HL-60 (cell line): Measurements from ENCODE around the gene AJUBA.

Source experiments
- DNase-seq, 2 experiments: peaks; one replicate each; pipeline ENCODE4 v3.0.0-alpha.2; 2010 to 2020; ENCODE audit warnings: low read depth in 1 of 2, low spot score in 1 of 2
- H3K27ac ChIP-seq: fragments of 250-450 bp; sonication (Bioruptor Pico); replicated peaks from 2 replicates; pipeline ENCODE4 v1.5.1; 2020; ENCODE audit warnings: mild to moderate bottlenecking, moderate library complexity
- H3K27me3 ChIP-seq: fragments of 250-450 bp; sonication (Bioruptor Pico); 2 replicates; pipeline ENCODE4 v1.5.1; 2021; ENCODE audit warnings: mild to moderate bottlenecking, moderate library complexity; ENCODE audit not compliant: insufficient read depth, poor library complexity, severe bottlenecking
- H3K4me3 ChIP-seq: replicated peaks from 2 replicates; pipeline ENCODE4 v1.5.1; 2011; ENCODE audit warnings: mild to moderate bottlenecking, control low read depth, low read length; ENCODE audit not compliant: insufficient read depth
- GABPA ChIP-seq: IDR thresholded peaks from 2 replicates; pipeline ENCODE4 v1.6.1; 2012; ENCODE audit warnings: low read depth
- POLR2AphosphoS5 ChIP-seq: IDR thresholded peaks from 2 replicates; pipeline ENCODE4 v1.6.1; 2012; ENCODE audit warnings: low read depth
- SPI1 ChIP-seq: IDR thresholded peaks from 2 replicates; pipeline ENCODE4 v1.6.1; 2012; ENCODE audit warnings: low read depth, mild to moderate bottlenecking, borderline replicate concordance
- TF ChIP-seq, protein P1 (sequence below): IDR thresholded peaks from 2 replicates; pipeline ENCODE4 v1.6.1; 2012; ENCODE audit warnings: low read depth; ENCODE audit not compliant: insufficient replicate concordance
- TF ChIP-seq, protein P2 (sequence below): IDR thresholded peaks from one replicate; pipeline ENCODE4 v1.5.1; 2011; ENCODE audit warnings: low read length, control low read depth, inconsistent platforms; ENCODE audit not compliant: insufficient read depth

The AJUBA gene

DNA sequence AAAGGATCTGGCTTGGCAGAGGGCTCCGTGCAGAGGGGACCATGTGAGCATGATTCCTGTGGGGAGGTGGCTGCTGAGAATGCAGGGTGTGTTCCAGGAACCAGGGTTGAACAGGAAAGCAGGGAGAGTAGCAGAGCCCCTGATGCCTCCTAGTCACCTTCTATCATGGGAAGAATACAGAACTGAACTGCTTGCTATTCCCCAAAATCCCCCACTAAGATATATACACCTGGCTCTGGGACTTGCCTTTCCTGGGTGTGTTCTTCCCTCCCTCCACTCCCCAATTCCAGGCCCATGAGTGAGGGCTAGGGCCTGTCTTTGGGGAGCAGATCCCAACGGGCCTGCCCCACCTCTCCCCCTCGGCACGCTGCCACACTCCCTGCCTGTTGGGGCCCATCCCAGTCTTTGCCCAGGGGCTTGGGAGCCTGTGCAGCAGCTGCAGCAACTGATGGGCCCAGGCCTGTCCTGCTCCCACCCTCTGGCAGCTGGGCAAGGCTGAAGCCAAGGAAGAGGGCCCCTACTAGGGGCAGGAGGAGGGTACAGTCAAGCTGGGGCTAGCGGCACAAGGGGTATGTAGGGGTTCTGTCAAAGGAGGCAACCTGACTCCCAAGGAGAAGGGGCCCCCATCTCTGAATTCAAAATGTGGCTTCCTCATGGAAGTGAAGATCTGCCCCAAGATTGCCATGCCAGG lies 3.2 kb downstream of the AJUBA start:
- DNase-seq: no peak
- no peak for TF ChIP-seq GABPA
- Histone ChIP-seq H3K4me3 (no peak overlapping the region), H3K27me3 (peaks cover 11% of the 10 kb centered on the region), H3K27ac (no peak overlapping the region)

DNA sequence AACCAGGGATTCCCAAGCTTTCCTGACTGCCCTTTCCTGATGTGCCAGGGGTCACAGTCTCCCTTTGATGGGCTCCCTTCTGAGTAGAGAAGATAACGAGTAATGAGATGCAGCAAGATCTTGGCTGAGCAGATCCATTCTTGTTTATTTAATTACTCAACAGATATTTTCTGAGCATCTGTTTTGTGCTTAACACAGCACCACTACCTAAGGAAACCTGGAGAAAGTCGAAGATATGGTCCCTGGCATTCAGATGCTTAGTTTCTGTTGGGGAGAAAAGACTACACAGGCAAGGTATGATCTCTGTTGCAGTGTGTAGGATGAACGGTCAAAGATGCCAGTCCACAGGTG lies 3.9 kb downstream of the AJUBA start:
- H3K27ac ChIP-seq: no peak overlapping the region
- H3K27me3 ChIP-seq: peaks cover 11% of the 10 kb centered on the region
- H3K4me3 ChIP-seq: no peak overlapping the region
- DNase-seq: no peak
- TF ChIP-seq, protein P1, sequence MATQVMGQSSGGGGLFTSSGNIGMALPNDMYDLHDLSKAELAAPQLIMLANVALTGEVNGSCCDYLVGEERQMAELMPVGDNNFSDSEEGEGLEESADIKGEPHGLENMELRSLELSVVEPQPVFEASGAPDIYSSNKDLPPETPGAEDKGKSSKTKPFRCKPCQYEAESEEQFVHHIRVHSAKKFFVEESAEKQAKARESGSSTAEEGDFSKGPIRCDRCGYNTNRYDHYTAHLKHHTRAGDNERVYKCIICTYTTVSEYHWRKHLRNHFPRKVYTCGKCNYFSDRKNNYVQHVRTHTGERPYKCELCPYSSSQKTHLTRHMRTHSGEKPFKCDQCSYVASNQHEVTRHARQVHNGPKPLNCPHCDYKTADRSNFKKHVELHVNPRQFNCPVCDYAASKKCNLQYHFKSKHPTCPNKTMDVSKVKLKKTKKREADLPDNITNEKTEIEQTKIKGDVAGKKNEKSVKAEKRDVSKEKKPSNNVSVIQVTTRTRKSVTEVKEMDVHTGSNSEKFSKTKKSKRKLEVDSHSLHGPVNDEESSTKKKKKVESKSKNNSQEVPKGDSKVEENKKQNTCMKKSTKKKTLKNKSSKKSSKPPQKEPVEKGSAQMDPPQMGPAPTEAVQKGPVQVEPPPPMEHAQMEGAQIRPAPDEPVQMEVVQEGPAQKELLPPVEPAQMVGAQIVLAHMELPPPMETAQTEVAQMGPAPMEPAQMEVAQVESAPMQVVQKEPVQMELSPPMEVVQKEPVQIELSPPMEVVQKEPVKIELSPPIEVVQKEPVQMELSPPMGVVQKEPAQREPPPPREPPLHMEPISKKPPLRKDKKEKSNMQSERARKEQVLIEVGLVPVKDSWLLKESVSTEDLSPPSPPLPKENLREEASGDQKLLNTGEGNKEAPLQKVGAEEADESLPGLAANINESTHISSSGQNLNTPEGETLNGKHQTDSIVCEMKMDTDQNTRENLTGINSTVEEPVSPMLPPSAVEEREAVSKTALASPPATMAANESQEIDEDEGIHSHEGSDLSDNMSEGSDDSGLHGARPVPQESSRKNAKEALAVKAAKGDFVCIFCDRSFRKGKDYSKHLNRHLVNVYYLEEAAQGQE: no peak
- no peak for TF ChIP-seq SPI1
- TF ChIP-seq, protein P2, sequence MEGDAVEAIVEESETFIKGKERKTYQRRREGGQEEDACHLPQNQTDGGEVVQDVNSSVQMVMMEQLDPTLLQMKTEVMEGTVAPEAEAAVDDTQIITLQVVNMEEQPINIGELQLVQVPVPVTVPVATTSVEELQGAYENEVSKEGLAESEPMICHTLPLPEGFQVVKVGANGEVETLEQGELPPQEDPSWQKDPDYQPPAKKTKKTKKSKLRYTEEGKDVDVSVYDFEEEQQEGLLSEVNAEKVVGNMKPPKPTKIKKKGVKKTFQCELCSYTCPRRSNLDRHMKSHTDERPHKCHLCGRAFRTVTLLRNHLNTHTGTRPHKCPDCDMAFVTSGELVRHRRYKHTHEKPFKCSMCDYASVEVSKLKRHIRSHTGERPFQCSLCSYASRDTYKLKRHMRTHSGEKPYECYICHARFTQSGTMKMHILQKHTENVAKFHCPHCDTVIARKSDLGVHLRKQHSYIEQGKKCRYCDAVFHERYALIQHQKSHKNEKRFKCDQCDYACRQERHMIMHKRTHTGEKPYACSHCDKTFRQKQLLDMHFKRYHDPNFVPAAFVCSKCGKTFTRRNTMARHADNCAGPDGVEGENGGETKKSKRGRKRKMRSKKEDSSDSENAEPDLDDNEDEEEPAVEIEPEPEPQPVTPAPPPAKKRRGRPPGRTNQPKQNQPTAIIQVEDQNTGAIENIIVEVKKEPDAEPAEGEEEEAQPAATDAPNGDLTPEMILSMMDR: no peak
- no peak for TF ChIP-seq GABPA
- no peak for TF ChIP-seq POLR2AphosphoS5

DNA sequence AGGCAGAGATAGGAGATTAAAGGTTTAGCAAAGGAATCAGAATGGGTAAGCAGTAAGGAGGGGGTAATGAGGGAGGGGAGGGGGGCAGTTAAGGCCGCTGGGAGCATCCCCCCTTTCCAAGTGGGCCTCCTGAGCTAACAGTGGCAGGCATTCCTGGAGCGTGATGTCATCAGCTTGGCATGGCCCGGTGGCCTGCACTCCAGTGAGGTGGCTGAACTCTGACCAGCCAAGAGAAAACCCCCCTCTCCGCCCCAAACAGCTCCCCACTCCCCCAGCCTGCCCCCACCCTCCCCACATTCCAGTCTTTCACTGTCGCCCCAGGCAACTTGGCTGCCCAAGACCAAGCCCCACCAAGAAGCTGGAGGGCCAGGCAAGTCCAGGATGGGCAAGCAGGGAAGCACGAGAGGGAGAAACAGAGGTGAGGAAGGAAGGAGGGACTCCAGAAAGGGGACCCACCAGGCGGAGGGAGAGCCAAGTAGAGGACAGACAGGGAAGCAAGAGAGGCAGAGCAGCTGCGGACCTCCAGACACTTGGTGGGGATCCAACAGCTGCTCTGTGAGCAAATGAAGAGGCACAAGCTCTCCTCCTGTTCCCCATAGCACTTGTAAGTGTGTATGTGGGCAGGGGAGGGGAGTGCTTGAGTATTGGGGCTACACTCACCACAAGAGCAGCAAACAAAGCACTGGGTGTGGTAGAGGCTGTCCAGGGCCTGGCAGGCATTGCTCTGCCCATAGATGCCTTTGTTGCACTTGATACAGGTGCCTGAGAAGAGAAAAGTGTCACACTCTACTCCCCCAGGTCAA lies 4.5 kb downstream of the AJUBA start:
- Histone ChIP-seq H3K27me3 (peaks cover 11% of the 10 kb centered on the region), H3K4me3 (no peak overlapping the region), H3K27ac (no peak overlapping the region)
- TF ChIP-seq GABPA: no peak
- TF ChIP-seq, protein P2: no peak
- no peak for TF ChIP-seq POLR2AphosphoS5
- TF ChIP-seq, protein P1: no peak
- TF ChIP-seq SPI1: no peak
- DNase-seq: no peak

DNA sequence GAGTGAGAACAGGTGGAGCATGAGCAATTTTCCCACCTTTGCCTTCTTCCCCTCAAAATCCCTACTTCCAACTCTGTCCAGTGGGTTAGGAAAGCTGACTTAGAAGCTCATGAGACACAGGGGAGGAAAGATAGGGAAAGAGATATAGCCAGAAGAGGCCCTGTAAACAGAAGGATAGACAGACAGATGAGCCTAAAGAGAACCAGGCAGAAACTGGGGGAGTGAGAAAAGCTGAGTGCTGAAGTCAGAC lies 5.0 kb downstream of the AJUBA start:
- DNase-seq: no peak
- Histone ChIP-seq H3K4me3 (no peak overlapping the region), H3K27ac (no peak overlapping the region), H3K27me3 (peaks cover 11% of the 10 kb centered on the region)
- TF ChIP-seq POLR2AphosphoS5 (no peak), SPI1 (no peak), GABPA (no peak)
- TF ChIP-seq, protein P2: no peak
- TF ChIP-seq, protein P1: no peak
